NCI-H2171 treated with DMSO at 0.1 percent for 48 hours (cell line): ENCODE results near the gene TUBA4B.
"Not testable (repeated sequence)": the region's sequence is repeated elsewhere in the genome, so short reads cannot be mapped to it uniquely, and the experiment has no call there.

ENCODE experiments used
- DNase-seq: peaks from one replicate; lab custom pipeline; 2025; lab: John Stamatoyannopoulos, UW

TUBA4B gene

GRCh38 chr2:219277703-219278654, 24.9 kb downstream of the TUBA4B start:
- peak; percentile 84 for DNase-seq

DNA sequence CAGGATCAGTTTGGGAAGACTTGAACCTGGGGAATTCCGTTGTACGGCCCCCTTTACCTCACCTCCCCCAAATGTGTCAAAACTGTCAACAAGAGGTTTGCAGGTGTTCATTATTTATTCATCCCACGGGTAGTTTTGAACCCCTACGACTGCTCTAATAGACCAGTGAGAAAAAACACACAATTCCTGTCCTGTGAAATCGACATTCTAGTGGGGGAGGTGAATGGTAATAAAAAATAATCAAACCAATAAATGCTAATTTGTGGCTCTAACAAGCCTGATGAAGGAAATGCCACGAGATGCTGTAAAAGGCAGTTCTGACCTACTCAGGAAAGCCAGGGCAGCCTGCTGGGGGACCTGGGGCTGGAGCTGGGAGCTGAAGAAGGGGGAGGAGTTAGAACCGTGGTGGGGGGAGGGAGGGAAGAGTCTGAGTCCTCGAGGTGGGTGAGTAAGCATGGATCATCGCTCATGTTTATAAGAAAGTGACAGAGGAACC, 25.7 kb downstream of the TUBA4B start:
- DNase-seq = no peak

- DNase-seq = peak; percentile 98
Measured at GRCh38 chr2:219279151-219279915, 26.3 kb downstream of the TUBA4B start, which contains the start of gene DNAJB2. TSS of gene DNAJB2 (plus strand) at chr2:219279366. CDS start at chr2:219279834, 468 bp downstream.

- DNase-seq = no peak
Measured at GRCh38 chr2:219279916-219280516, 27.0 kb downstream of the TUBA4B start.

DNA sequence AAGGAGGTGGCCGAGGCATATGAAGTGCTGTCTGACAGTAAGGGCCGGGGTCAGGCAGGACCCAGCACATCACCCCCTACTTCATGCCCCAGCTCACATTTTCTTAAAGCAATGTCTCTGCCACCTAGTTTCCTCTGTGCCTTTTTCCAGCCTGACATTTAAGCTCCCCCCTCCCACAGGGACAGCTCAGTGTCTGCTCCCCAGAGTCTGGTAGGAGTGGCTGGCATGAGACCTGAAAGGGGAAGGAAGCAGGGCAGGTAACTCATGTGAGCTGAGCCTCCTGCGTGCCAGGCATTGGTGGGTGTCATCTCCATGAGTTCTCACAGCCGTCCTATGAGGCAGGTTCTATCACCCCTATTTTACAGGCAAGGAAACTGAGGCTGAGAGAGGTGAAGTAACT, 27.6 kb downstream of the TUBA4B start:
- peak; percentile 18 for DNase-seq

DNA sequence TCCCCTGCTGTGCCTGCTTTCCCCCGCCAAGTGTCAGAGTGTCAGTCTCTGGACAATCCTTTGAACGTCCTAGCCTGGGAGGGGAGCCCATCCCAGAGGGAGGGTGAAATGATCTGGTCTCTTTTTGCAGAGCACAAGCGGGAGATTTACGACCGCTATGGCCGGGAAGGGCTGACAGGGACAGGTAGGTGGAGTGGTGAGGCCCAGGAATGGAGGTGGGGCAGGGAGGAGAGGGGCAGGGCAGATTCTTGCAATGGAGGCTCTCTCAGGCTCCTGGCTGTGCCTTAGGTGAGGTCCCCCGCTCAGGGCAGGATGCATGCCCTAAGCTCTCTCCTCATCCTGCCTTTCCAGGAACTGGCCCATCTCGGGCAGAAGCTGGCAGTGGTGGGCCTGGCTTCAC, 28.5 kb downstream of the TUBA4B start:
- DNase-seq = no peak

DNA sequence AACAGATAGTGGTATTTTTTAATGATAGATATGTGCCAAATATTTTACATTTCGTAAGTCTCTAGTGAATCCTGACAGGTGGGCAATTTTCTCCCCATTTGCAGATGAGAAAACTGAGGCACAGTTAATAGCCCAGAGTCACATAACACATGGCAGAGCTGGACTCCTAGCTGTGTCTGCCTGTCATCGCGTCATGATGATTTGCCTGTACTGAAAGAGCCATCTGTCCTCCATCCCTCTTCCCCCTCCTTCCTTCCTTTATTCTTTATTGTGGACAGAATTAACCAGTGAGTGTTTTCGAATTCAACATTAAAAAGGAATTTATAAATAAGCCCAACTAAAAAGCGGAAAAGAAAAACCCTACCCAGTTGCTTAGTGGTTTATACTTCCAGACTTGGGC, 29.3 kb downstream of the TUBA4B start:
- DNase-seq = peak; percentile 51

- DNase-seq = no peak
Measured at GRCh38 chr2:219282943-219283581, 30.0 kb downstream of the TUBA4B start.

DNA sequence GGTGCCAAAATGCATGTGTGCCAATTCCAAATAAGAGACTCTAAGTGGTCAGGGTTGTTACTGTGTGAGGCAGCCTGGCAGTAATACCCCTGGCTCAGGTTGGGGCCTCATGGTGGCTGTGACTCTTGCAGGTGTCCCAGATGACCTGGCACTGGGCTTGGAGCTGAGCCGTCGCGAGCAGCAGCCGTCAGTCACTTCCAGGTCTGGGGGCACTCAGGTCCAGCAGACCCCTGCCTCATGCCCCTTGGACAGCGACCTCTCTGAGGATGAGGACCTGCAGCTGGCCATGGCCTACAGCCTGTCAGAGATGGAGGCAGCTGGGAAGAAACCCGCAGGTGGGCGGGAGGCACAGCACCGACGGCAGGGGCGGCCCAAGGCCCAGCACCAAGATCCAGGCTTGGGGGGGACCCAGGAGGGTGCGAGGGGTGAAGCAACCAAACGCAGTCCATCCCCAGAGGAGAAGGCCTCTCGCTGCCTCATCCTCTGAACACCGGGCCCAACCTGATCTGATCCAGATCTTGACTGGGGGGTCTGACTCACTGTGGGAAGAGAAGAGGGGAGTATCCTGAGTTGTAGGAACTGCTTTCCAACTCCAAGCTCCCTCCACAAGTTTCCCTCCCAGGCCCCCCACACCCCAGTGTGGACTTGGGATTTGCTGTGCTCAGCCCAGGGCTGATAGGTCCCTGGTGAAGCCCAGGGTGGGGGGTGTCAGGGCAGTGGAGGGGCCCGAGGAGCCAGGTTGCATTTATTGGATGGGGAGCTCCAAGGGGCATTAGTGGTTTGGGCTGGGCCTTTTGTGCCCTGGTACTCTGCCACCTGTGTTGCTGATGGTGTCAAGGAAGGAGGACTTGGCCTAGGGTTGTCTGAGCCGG, 31.7 kb downstream of the TUBA4B start:
- DNase-seq = no peak

DNA sequence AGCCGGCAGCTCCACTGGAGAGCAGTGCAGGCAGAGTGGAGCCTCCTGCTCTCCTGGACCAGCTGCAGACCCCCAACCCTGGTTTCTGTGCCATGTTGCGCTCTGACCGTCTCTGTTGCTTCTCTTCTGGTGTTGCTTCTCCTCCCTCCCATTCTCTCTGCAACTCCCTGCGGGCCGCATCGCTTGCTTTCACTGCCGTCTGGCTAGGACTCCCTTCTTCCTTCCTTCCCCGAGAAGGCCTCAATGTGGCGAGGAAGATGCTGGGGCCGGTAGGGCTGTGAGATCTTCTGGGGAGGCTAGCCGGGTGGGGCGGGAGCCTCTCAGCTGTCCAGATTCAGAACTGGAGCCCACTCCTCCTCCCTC, 32.3 kb downstream of the TUBA4B start:
- DNase-seq = no peak

DNA sequence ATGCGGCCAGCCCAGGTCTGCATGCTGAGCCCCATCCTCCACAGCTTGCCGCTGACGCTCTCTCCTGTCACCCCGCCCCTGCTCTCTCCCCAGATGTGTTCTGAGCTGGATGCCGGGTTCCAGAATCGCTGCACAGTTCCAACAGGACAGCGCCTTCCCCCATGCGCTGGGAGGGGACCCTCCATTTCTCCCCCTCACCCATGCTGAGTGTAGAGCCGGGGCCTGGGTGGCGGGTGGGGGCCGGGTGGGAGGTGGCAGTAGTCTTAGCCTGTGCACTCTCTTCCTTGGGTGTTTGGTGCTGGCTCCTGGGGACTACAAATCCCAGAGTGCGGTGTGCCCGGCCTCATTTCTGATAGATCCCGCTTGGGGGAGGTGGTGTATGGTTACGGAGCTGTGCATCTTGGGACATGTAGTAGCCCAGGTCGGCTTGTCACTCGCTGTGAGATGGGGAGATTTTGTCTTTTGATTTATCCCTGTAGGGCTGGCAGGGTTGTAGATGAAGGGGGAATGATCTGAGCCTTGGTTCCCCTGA, 32.9 kb downstream of the TUBA4B start:
- DNase-seq = peak; percentile 79

DNA sequence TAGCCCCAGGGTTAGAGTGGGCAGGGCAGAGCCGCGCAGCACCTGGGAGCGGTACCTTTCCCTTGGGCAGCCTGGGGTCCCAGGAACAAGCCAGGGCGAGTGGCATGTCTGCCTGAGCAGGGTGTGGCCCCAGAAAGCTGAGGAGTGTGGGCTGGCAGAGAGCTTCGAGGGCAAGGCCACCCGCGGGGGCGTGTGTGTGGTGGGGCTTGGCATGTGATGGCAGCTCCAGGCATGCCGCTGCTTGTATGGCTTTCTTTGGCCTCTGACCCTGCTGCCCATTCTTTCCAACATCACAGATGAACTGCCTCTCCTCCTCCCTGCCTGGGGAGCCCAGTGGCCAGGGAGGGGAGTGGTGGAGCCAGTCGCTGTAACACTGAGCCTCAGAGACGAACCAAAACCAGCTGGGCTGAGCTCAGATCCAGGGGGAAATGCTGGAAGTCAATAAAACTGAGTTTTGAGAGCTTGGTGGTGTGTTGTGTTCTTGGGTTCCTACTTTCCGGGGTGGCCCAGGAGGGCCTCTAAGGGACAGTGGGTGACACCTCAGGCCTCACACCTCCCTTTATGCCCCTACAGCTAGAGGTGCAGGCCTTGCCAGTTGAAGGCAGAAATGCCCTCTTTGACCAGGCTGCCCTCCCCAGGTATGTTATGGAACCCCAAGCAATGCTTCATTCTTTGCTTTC, 33.5 kb downstream of the TUBA4B start:
- no peak for DNase-seq

DNA sequence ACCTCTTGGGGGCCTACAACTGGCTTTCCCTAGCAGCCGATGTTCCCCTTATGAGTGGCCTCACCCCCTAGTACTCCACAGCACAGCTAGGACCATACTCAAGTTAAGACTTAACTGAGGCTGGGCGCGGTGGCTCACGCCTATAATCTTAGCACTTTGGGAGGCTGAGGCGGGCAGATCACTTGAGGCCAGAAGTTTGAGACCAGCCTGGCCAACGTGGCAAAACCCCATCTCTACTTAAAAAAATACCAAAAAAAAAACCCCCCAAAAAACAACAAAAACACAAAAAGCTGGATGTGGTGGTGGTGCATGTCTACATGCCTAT, 34.0 kb downstream of the TUBA4B start:
- not testable (repeated sequence) for DNase-seq

DNA sequence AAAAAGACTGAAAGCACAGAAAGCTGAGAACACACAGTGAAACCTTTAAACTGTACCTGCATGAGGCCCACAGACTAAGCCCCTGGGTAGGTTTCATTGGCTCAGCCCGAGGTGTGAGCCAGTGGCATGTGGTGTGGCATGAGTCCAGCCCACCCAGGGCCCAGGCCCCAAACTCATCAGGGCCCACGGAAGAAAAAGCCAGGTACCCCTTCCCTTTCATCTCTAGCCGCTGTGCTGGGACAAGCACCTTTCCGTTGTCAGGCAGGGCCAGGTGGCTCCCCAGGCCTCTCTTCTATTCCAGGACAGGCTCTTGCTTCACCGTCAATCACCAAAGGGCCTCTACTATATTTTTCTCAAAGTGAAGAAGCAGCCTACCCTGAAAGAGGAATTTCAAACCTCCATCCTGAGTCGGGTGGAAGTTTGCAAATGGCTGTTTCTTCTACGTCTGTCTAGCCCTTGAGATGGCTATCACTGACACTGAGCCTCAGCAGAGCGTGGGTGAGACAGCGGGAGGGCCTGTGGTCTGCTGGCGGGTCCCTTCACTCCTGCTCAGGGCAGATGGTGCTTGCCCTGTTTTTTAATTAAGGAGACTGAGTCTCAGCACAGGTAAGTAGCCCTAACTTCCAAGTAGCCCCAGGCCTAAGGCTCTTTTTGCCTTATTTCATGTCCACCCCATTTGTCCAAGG, 34.7 kb downstream of the TUBA4B start:
- no peak for DNase-seq

- no peak for DNase-seq
Measured at GRCh38 chr2:219289195-219289536, 36.1 kb downstream of the TUBA4B start.

GRCh38 chr2:219289537-219290361, 36.7 kb downstream of the TUBA4B start:
- DNase-seq = peak; percentile 69

DNA sequence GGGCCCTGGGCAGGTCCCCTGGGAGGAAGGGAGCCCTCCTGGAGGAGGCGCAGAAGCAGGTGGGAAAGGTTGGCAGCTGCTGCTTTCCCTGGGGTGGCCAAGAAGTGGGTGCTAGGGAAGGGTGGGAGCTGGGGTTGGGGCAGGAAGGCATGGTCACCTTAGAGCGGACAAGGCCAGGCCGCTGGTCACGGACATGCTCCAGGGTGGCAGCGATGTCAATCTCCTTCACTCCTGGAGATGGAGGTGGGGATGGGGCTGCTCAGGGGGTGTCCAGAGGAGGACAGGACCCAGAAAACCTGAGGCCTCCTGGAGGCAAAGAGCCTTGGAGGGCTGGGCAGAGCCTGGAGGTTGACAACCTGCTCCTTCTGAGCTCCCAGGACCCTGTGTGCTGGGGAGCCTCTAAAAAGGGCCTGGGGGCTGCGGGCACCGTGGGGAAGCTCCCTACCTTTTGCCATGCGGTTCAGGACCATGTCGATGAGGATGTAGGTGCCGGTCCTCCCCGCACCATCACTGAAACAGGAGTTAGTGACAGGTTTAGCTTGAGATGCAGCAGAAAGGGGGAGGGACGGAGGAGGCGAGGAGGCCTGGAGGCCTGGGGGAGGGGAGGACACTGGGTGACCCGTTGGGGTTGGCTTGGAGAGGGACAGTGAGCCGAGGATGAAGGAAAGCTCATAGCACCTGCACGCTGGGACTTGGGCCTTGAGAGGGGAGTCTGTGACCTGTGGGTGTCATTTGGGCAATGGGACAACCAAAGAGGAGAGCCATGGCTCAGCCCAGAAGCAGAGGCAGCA, 37.5 kb downstream of the TUBA4B start:
- no peak for DNase-seq

- no peak for DNase-seq
Measured at GRCh38 chr2:219291394-219291793, 38.4 kb downstream of the TUBA4B start.
